ENCODE results near the gene CCDC136. TPM values are rescaled to one million over a fixed set of nuclear protein-coding genes. Genes with fewer than 3 reads are reported as not detected.

Gene CCDC136
- total RNA-seq, 1 experiment from 2014 or later, result 1.1 TPM

DNA sequence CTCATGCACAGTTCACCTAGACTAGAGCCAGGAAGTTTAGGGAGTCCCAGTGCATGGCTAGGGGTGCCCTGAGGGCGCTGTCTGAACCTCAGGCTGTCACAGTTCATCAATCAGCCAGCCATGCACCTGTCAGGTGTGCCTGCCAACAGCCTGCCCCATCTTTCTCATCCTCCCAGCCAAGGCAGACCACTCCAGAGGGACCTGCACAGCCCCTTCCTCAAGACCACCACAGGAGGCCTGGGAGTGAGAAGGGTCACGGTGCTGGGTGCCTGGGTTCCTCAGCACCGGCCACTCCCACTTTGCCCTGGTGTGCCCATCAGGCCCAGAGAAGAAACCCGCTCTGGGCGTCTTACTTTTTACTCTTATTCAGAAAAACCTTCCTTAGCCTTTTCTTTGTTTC, 79.3 kb downstream of the CCDC136 start:
- Histone ChIP-seq H3K4me1 (ENCODE audit: control insufficient read depth, insufficient read depth, low read length) (0 out of 2 replicates have a peak, but pooled peaks cover 3% of the 10 kb centered on the region), H3K36me3 (ENCODE audit: control insufficient read depth, insufficient read depth, low read length) (no peaks in the 10 kb centered on the region), H3K9me3 (ENCODE audit: control insufficient read depth, insufficient read depth, low read depth, low read length) (no peaks in the 10 kb centered on the region), H3K27ac (ENCODE audit: low read length) (no peak overlapping the region), H3K4me3 (ENCODE audit: low read depth in 2 of 2, low read length in 2 of 2) (no peak overlapping the region), H3K27me3 (ENCODE audit: control insufficient read depth, insufficient read depth, low read length) (no peaks in the 10 kb centered on the region; the same call in 1 of the 2 replicates)
- DNase-seq (ENCODE audit: low read depth, low spot score) (no peak), ATAC-seq (no peak)
- BruUV-seq (replicated peaks), result no TSS peak
- intact Hi-C loops (cut with micrococcal nuclease; ENCODE audit: unreplicated experiment), result no loop called here
- in situ Hi-C loops (cut with HindIII; ENCODE audit: low pct_unique_long_range_greater_than_20kb, low sequenced_read_pairs), result no loop called here
- POLR2A ChIA-PET, result no interaction called here
- CTCF ChIA-PET, result no interaction called here
- TF ChIP-seq SIN3A (IDR thresholded peaks at IDR 0.05; ENCODE audit: borderline replicate concordance, insufficient read depth, low read depth, low read length) (no peak), TCF7L2 (IDR thresholded peaks at IDR 0.05; ENCODE audit: low read depth, low read length) (no peak), POLR2AphosphoS5 (IDR thresholded peaks at IDR 0.05; ENCODE audit: low read depth, low read length) (no peak)
- TF ChIP-seq, protein P1, sequence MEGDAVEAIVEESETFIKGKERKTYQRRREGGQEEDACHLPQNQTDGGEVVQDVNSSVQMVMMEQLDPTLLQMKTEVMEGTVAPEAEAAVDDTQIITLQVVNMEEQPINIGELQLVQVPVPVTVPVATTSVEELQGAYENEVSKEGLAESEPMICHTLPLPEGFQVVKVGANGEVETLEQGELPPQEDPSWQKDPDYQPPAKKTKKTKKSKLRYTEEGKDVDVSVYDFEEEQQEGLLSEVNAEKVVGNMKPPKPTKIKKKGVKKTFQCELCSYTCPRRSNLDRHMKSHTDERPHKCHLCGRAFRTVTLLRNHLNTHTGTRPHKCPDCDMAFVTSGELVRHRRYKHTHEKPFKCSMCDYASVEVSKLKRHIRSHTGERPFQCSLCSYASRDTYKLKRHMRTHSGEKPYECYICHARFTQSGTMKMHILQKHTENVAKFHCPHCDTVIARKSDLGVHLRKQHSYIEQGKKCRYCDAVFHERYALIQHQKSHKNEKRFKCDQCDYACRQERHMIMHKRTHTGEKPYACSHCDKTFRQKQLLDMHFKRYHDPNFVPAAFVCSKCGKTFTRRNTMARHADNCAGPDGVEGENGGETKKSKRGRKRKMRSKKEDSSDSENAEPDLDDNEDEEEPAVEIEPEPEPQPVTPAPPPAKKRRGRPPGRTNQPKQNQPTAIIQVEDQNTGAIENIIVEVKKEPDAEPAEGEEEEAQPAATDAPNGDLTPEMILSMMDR (IDR thresholded peaks at IDR 0.05), result no peak
- TF ChIP-seq, protein P2, sequence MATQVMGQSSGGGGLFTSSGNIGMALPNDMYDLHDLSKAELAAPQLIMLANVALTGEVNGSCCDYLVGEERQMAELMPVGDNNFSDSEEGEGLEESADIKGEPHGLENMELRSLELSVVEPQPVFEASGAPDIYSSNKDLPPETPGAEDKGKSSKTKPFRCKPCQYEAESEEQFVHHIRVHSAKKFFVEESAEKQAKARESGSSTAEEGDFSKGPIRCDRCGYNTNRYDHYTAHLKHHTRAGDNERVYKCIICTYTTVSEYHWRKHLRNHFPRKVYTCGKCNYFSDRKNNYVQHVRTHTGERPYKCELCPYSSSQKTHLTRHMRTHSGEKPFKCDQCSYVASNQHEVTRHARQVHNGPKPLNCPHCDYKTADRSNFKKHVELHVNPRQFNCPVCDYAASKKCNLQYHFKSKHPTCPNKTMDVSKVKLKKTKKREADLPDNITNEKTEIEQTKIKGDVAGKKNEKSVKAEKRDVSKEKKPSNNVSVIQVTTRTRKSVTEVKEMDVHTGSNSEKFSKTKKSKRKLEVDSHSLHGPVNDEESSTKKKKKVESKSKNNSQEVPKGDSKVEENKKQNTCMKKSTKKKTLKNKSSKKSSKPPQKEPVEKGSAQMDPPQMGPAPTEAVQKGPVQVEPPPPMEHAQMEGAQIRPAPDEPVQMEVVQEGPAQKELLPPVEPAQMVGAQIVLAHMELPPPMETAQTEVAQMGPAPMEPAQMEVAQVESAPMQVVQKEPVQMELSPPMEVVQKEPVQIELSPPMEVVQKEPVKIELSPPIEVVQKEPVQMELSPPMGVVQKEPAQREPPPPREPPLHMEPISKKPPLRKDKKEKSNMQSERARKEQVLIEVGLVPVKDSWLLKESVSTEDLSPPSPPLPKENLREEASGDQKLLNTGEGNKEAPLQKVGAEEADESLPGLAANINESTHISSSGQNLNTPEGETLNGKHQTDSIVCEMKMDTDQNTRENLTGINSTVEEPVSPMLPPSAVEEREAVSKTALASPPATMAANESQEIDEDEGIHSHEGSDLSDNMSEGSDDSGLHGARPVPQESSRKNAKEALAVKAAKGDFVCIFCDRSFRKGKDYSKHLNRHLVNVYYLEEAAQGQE (IDR thresholded peaks at IDR 0.05; ENCODE audit: insufficient read depth in 1 of 2, low read depth in 2 of 2, low read length in 1 of 2), result no peak

Other genes with a start within 250 kb of the CCDC136 start
- 1.2 TPM for gene GARIN1A, start 119.7 kb upstream of the CCDC136 start, total RNA-seq (2021; ENCODE audit: unreplicated experiment)
- 210 TPM for gene CALU, start 52.6 kb upstream of the CCDC136 start, total RNA-seq (2021; ENCODE audit: unreplicated experiment)
- not detected for gene OPN1SW, start 16.2 kb upstream of the CCDC136 start, total RNA-seq (2021; ENCODE audit: unreplicated experiment)
- 10.2 TPM for gene FLNC, start 38.4 kb downstream of the CCDC136 start, total RNA-seq (2021; ENCODE audit: unreplicated experiment)
- gene ATP6V1F, start 70.9 kb downstream of the CCDC136 start, total RNA-seq (2021; ENCODE audit: unreplicated experiment), result 151 TPM
- 0.13 TPM for gene KCP, start 118.7 kb downstream of the CCDC136 start, total RNA-seq (2021; ENCODE audit: unreplicated experiment)
- gene IRF5, start 146.0 kb downstream of the CCDC136 start, total RNA-seq (2021; ENCODE audit: unreplicated experiment), result 8.8 TPM

Measured in Panc1 (cell line).